GM12892 (cell line): ENCODE results near the gene BCKDK.

Source experiments
- POLR2A ChIP-seq: IDR thresholded peaks from 2 replicates; pipeline ENCODE4 v1.6.1; 2011; ENCODE audit warnings: low read depth, low read length, control low read depth
- TAF1 ChIP-seq: IDR thresholded peaks from 2 replicates; pipeline ENCODE4 v1.6.1; 2011; ENCODE audit warnings: low read depth, mild to moderate bottlenecking, control low read depth, low read length, borderline replicate concordance

DNA sequence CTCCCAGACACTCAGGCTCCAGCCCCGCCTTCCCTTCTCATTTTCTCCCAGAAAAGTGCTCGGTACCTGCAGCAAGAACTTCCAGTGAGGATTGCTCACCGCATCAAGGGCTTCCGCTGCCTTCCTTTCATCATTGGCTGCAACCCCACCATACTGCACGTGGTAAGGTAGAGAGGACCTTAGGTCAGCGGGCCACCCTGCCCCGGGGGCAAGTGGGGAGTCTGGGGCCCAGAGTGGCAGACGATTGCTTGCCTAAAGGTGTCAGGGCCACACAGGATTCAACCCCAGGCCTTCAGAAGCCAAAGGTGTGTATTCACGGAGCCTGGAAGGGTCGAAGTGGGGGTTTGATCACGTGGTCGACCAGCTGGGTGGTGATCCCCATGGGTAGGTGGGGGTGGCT is 1.4 kb downstream of the BCKDK start:
- TF ChIP-seq POLR2A (no peak), TAF1 (no peak)
